Measurements from ENCODE around the gene KBTBD8. TPM values are rescaled to one million over a fixed set of nuclear protein-coding genes. Genes with fewer than 3 reads are reported as not detected.
A peak's percentile ranks its signal among the peaks of the same experiment; 100 is the strongest.

KBTBD8 gene
- total and polyA plus RNA-seq, 2 donors (not counting 1 experiment from before 2014, with no cell fraction given): 27.6 to 31.6 TPM

- ChIA-PET POLR2A (no interaction called here), CTCF (interaction anchor here (0.6 to 6.1 kb wide), 18 partner anchors 8 to 1886 kb away, joined by 3 to 112 read pairs (median 8); partner anchors contain the start of gene KBTBD8)
- H3K36me3 ChIP-seq (replicated peaks in 1 of 2; ENCODE audit: control extremely low read depth in 1 of 2, control insufficient read depth in 1 of 2, extremely low read depth in 1 of 2, insufficient read depth in 2 of 2, low read length in 1 of 2): no peaks in the 10 kb centered on the region
- no peak overlapping the region for H3K4me3 Mint-ChIP-seq
- no peak overlapping the region for H3K4me3 ChIP-seq (ENCODE audit: control extremely low read depth in 1 of 5, extremely low read depth in 1 of 5, insufficient read depth in 1 of 5, low read depth in 2 of 5, low read length in 4 of 5)
- no peaks in the 10 kb centered on the region for H3K4me1 ChIP-seq (ENCODE audit: control insufficient read depth in 2 of 2, insufficient read depth in 2 of 2, low read length in 2 of 2)
- intact Hi-C loops (cut with micrococcal nuclease): no loop called here
- H3K79me2 ChIP-seq (ENCODE audit: control insufficient read depth, insufficient read depth, low read length): no peaks in the 10 kb centered on the region
- H3K9ac ChIP-seq (ENCODE audit: low read length): no peak overlapping the region
- H3K27ac ChIP-seq (ENCODE audit: low read length in 2 of 2): no peak overlapping the region
- no peak for DNase-seq
- no peaks in the 10 kb centered on the region for H4K20me1 ChIP-seq (ENCODE audit: control insufficient read depth, insufficient read depth, low read length, poor library complexity, severe bottlenecking)
- no peak overlapping the region for H3K27ac Mint-ChIP-seq
- no peak for ATAC-seq (ENCODE audit: low read depth)
- no peak overlapping the region for H3K4me2 ChIP-seq (replicated peaks; ENCODE audit: low read depth, low read length, poor library complexity, severe bottlenecking)
- no peaks in the 10 kb centered on the region for H3K9me3 ChIP-seq (ENCODE audit: control extremely low read depth in 1 of 3, control insufficient read depth in 2 of 3, insufficient read depth in 1 of 3, low read length in 2 of 3)
- no peaks in the 10 kb centered on the region for H3K27me3 ChIP-seq (replicated peaks in 1 of 4; ENCODE audit: control extremely low read depth in 1 of 4, control insufficient read depth in 3 of 4, insufficient read depth in 4 of 4, low read length in 3 of 4)
- peaks cover 4% of the 10 kb centered on the region for H3K27me3 Mint-ChIP-seq
- H2AFZ ChIP-seq (ENCODE audit: insufficient read depth, low read depth, low read length, poor library complexity, severe bottlenecking): no peak overlapping the region
- WGBS (ENCODE audit: insufficient coverage): 97% methylated on average over 3 of the region's 6 CpGs
- no peaks in the 10 kb centered on the region for H3K9me3 Mint-ChIP-seq (ENCODE audit: insufficient read depth)
- H3K4me1 Mint-ChIP-seq: peaks cover 7% of the 10 kb centered on the region
- TF ChIP-seq CTCF (IDR thresholded peaks at IDR 0.05): no peak
- no peak for TF ChIP-seq EZH2 (IDR thresholded peaks at IDR 0.05; ENCODE audit: borderline replicate concordance, insufficient read depth, low read depth, low read length, poor library complexity, severe bottlenecking)
Observed at GRCh38 chr3:66989241-66989640, 8.9 kb upstream of the KBTBD8 start.

DNA sequence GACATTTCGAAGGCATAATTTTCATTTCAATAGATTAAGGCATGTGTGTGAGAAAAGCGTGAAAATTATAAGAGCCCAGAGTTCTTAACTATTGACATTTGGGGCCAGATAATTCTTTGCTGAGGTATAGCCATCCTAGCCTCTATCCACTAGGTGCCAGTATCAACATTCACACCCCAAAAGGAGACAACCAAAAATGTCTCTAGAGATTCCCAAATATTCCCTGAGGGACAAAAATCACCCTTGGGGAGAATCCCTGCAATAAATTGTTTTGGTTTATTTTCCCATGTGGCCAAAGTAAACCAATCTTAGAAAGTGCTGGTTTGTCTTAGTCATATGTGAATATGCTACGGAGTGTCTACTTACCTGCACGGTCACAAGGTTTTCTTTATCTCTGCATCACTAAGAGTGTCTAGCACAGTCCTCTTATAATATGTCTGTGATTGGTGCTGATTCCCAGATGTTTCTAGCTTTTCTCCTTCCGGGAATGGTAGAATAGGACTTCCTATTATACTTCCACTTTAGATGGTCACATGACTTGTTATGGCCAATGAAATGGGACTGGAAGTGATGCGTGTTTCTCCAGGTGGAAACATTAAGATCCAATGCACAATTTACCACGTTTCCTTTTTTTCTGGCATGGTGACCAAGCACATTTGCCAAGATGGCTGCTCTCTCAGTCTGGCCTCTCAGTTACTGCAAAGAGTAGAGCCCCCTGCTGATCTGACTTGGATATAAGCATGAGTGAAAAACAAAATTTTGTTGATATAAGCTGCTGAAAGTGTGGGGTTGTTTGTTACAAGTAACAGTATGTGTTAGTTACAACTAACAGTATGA, 8.0 kb upstream of the KBTBD8 start:
- H3K4me3 Mint-ChIP-seq: peak overlapping the region; percentile 93
- H3K27me3 Mint-ChIP-seq: peaks cover 4% of the 10 kb centered on the region
- H3K9me3 ChIP-seq (ENCODE audit: control extremely low read depth in 1 of 3, control insufficient read depth in 2 of 3, insufficient read depth in 1 of 3, low read length in 2 of 3): no peaks in the 10 kb centered on the region
- peak; percentile 58 for DNase-seq
- peaks cover 7% of the 10 kb centered on the region for H3K4me1 Mint-ChIP-seq
- H3K27me3 ChIP-seq (replicated peaks in 1 of 4; ENCODE audit: control extremely low read depth in 1 of 4, control insufficient read depth in 3 of 4, insufficient read depth in 4 of 4, low read length in 3 of 4): no peaks in the 10 kb centered on the region
- H2AFZ ChIP-seq (ENCODE audit: insufficient read depth, low read depth, low read length, poor library complexity, severe bottlenecking): peak overlapping the region; percentile 49
- peak; percentile 83 for ATAC-seq (ENCODE audit: low read depth)
- H3K4me1 ChIP-seq (ENCODE audit: control insufficient read depth in 2 of 2, insufficient read depth in 2 of 2, low read length in 2 of 2): no peaks in the 10 kb centered on the region
- intact Hi-C loops (cut with micrococcal nuclease): loop anchor here (1.0 kb wide), 3 partner anchors 8 to 47 kb away; partner anchors contain the start of gene KBTBD8
- peak overlapping the region; percentile 49 for H3K4me2 ChIP-seq (replicated peaks; ENCODE audit: low read depth, low read length, poor library complexity, severe bottlenecking)
- no CpG with 5 or more reads among the region's 7 CpGs for WGBS (ENCODE audit: insufficient coverage)
- no peaks in the 10 kb centered on the region for H3K36me3 ChIP-seq (replicated peaks in 1 of 2; ENCODE audit: control extremely low read depth in 1 of 2, control insufficient read depth in 1 of 2, extremely low read depth in 1 of 2, insufficient read depth in 2 of 2, low read length in 1 of 2)
- H4K20me1 ChIP-seq (ENCODE audit: control insufficient read depth, insufficient read depth, low read length, poor library complexity, severe bottlenecking): no peaks in the 10 kb centered on the region
- no peaks in the 10 kb centered on the region for H3K9me3 Mint-ChIP-seq (ENCODE audit: insufficient read depth)
- no peak for TF ChIP-seq EZH2 (IDR thresholded peaks at IDR 0.05; ENCODE audit: borderline replicate concordance, insufficient read depth, low read depth, low read length, poor library complexity, severe bottlenecking)
- TF ChIP-seq CTCF (IDR thresholded peaks at IDR 0.05): peak; percentile 63
- ChIA-PET CTCF (interaction anchor here (0.6 to 6.1 kb wide), 30 partner anchors 8 to 1903 kb away, joined by 3 to 112 read pairs (median 5); partner anchors contain the start of gene KBTBD8), POLR2A (interaction anchor here (0.6 kb wide), 2 partner anchors 18 to 22 kb away, joined by 3 read pairs; no protein-coding TSS in a partner anchor)
- peak overlapping the region in 4 of 5 experiments; percentile 36 to 61 (median 54) for H3K4me3 ChIP-seq (ENCODE audit: control extremely low read depth in 1 of 5, extremely low read depth in 1 of 5, insufficient read depth in 1 of 5, low read depth in 2 of 5, low read length in 4 of 5)
- peak overlapping the region in 1 of 2 donors; percentile 37 for H3K27ac ChIP-seq (ENCODE audit: low read length in 2 of 2)
- H3K9ac ChIP-seq (ENCODE audit: low read length): peak overlapping the region; percentile 60
- no peaks in the 10 kb centered on the region for H3K79me2 ChIP-seq (ENCODE audit: control insufficient read depth, insufficient read depth, low read length)
- H3K27ac Mint-ChIP-seq: peak overlapping the region; percentile 88
